ENCODE results near the gene C1QB.

GRCh38 chr1:22658385-22659163 lies 5.5 kb downstream of the C1QB start:
- TF ChIP-seq POLR2A (IDR thresholded peaks at IDR 0.05) (no peak), CTCF (IDR thresholded peaks at IDR 0.05) (no peak)

All from vagina (tissue), 2 donors.